Uterus (tissue), 2 donors: ENCODE data around the gene KRTAP4-7.
"Not testable (repeated sequence)": the region's sequence is repeated elsewhere in the genome, so short reads cannot be mapped to it uniquely, and the experiment has no call there.

Source experiments
- POLR2A ChIP-seq, 2 donors: fragments of 450-650 bp; IDR thresholded peaks; one replicate each; pipeline ENCODE4 v1.6.1; 2016; ENCODE audit warnings: antibody characterized with exemption in 2 of 2, mild to moderate bottlenecking in 1 of 2, moderate library complexity in 1 of 2
- TF ChIP-seq, protein P1 (sequence below), 4 experiments: fragments of 200-600 bp in 2 of 4; fragments of 450-650 bp in 2 of 4; sonication (generic) in 2 of 4; IDR thresholded peaks; one replicate each; pipeline ENCODE4 v1.5.1; 2016 to 2019; ENCODE audit warnings: antibody characterized with exemption in 4 of 4, mild to moderate bottlenecking in 2 of 4, moderate library complexity in 1 of 4

DNA sequence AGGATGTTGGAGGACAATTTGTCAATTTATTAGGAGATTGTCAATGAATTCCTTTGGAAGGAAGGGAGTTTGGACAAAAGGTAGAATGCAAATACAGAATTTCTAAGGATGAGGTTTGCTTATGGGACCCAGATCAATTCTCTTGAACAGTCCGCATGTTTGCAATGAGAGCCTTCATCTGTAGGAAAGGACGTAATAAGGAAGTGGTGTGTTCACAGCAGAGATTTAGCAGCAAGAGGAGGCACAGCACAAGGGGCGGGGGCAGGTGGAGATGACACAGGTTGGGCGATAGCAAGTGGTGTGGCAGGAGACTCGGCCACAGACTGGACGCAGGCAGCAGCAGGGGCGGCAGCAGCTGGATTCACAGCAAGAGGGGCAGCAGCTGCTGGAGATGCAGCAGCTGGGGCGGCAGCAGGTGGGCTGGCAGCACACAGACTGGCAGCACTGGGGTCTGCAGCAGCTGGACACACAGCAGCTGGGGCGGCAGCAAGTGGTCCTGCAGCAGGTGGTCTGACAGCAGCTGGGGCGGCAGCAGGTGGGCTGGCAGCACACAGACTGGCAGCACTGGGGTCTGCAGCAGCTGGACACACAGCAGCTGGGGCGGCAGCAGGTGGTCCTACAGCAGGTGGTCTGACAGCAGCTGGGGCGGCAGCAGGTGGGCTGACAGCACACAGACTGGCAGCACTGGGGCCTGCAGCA is 39.5 kb downstream of the KRTAP4-7 start:
- TF ChIP-seq, protein P1, sequence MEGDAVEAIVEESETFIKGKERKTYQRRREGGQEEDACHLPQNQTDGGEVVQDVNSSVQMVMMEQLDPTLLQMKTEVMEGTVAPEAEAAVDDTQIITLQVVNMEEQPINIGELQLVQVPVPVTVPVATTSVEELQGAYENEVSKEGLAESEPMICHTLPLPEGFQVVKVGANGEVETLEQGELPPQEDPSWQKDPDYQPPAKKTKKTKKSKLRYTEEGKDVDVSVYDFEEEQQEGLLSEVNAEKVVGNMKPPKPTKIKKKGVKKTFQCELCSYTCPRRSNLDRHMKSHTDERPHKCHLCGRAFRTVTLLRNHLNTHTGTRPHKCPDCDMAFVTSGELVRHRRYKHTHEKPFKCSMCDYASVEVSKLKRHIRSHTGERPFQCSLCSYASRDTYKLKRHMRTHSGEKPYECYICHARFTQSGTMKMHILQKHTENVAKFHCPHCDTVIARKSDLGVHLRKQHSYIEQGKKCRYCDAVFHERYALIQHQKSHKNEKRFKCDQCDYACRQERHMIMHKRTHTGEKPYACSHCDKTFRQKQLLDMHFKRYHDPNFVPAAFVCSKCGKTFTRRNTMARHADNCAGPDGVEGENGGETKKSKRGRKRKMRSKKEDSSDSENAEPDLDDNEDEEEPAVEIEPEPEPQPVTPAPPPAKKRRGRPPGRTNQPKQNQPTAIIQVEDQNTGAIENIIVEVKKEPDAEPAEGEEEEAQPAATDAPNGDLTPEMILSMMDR (IDR thresholded peaks at IDR 0.05) = not testable (repeated sequence)
- TF ChIP-seq POLR2A (IDR thresholded peaks at IDR 0.05) = not testable (repeated sequence)
